Astrocyte of the spinal cord (primary cell): ENCODE measurements around the gene RBM43.

ENCODE experiments used
- DNase-seq: peaks from one replicate; pipeline ENCODE4 v3.0.0; 2011; ENCODE audit warnings: low read depth, low spot score
- H3K4me3 ChIP-seq: 2 replicates; pipeline ENCODE4 v1.5.1; 2011; ENCODE audit warnings: low read depth, mild to moderate bottlenecking, low read length, moderate library complexity
- in situ Hi-C: cut with HindIII; loops from 2 replicates; pipeline ENCODE4 v1.10.0; 2017; ENCODE audit warnings: low sequenced_read_pairs
- TF ChIP-seq, protein P1 (sequence below): IDR thresholded peaks from 2 replicates; pipeline ENCODE4 v1.5.1; 2012; ENCODE audit warnings: low read depth, mild to moderate bottlenecking, low read length, inconsistent platforms

The RBM43 gene

DNA sequence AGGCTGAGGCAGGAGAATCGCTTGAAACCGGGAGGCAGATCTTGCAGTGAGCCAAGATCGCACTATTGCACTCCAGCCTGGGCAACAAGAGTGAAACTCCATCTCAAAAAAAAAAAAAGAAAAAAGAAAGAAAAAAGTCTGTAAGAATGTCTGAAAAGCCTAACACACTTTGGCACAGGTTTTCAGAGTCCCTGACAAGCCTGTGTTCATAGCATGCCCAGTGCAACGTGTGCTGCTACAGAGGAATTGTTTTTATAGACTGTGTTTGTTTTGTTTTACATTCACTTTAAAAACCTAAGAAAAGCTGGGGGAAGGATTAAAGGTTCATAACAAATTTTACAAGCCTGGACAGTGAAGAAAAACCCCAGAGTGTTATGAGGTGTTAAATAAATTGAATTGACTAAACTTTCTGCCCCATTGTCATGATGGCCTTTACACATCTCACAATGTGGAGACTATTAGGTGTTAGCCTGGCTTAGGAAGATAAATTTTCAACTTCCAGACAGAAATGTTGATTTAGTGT, 55.2 kb downstream of the RBM43 start:
- in situ Hi-C loops: no loop called here

DNA sequence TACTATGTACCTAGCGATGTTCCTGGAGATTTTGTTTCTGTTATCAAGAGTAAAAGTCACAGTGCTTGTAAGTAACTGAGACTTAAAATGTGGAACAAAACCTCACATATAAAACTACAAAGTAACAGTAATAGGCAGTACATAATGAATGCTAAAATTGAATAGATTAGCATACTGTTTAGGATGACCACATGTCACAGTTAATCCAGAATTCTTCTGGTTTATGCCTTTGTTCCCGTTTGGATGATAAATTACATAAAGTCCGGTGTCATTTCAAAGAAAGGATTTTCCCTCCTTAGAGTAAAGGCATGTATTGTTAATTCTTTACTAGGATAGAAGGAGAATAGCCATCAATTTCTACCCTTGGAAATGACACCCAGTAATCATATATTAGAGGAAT, 56.1 kb downstream of the RBM43 start:
- H3K4me3 ChIP-seq: no peak overlapping the region
- no peak for DNase-seq
- TF ChIP-seq, protein P1, sequence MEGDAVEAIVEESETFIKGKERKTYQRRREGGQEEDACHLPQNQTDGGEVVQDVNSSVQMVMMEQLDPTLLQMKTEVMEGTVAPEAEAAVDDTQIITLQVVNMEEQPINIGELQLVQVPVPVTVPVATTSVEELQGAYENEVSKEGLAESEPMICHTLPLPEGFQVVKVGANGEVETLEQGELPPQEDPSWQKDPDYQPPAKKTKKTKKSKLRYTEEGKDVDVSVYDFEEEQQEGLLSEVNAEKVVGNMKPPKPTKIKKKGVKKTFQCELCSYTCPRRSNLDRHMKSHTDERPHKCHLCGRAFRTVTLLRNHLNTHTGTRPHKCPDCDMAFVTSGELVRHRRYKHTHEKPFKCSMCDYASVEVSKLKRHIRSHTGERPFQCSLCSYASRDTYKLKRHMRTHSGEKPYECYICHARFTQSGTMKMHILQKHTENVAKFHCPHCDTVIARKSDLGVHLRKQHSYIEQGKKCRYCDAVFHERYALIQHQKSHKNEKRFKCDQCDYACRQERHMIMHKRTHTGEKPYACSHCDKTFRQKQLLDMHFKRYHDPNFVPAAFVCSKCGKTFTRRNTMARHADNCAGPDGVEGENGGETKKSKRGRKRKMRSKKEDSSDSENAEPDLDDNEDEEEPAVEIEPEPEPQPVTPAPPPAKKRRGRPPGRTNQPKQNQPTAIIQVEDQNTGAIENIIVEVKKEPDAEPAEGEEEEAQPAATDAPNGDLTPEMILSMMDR: no peak
- in situ Hi-C loops: no loop called here

More for the DNA sequence above, 55.2 kb downstream of the RBM43 start:
- H3K4me3 ChIP-seq: no peak overlapping the region
- DNase-seq: no peak
- TF ChIP-seq, protein P1: no peak

DNA sequence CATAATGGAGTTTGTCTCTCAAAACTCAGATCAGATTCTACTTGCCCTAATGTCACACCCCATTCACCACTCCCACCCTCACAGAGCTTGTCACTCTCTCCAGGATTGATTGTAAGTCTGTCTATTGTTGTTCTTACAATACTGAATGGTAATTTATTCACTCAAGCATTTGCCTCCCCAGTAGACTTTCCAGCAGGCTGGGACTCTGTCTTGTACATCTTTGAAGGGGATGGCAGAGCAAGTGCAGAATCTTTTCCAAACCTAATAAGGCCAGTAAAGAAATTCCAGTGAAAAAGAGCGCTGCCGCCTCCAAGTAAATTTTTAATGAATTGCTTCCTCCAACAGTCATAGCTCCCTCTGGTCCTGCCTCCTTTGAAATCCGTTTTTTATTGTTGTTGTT, 56.9 kb downstream of the RBM43 start:
- TF ChIP-seq, protein P1: no peak
- in situ Hi-C loops: no loop called here
- H3K4me3 ChIP-seq: no peak overlapping the region
- DNase-seq: no peak

DNA sequence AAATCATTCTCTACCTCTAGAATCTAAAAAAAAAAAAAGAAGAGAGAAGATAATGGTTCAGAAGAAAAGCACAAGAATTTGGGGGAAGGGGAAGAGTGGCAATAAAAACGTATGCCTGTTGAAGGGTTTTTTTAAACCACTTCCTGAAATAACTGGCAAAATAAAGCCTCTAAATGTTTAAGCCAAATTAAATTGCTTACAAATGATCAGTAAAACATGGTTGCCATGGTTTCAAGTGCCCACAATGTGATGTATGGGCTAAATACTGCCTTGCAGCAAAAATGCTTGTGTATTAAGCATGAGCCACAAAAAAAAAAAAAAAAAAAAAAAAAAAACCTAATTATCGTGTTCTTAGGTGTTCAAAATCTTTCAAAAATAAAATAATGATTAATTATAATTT, 60.8 kb downstream of the RBM43 start:
- TF ChIP-seq, protein P1: no peak
- in situ Hi-C loops: no loop called here
- no peak for DNase-seq
- no peak overlapping the region for H3K4me3 ChIP-seq

DNA sequence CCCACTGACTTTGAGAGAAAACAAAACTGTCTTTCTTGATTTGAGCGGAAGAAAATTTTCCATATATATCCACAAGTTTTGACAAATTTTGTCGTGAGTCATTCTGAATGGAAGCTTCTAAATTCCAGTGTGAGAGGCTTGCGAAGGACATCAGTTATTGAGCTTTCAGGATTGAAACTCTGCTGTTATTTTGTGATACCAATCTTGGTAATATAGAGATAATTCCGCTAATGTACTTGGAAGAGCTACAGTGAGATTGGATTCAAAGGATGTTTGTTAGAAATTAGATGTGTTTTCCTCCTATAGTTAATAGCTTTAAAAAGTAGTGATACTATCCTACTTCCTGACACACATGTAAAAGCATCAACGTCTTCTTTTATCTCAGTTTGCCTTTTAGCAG, 61.4 kb downstream of the RBM43 start:
- DNase-seq: no peak
- TF ChIP-seq, protein P1: no peak

DNA sequence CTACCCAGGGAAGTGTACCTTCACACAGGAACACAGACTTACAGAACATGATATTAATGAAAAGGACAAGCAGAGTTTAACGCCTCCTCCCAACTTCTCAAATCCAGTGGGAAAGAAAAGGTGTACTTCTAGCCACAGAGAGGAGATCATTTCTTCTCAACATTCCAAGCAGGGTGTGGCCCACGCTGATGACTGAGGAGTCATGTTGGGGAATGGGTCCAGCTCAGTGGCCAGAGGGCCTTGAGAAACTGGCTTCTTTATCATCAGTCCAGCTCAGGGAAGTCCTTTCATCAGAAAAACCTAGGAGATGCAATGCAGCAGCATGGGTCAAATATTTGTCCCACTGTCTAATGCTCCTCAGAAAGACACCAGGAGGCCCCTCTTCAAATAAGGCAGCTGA, 63.0 kb downstream of the RBM43 start:
- H3K4me3 ChIP-seq: no peak overlapping the region
- in situ Hi-C loops: no loop called here
- TF ChIP-seq, protein P1: no peak
- no peak for DNase-seq

More for the DNA sequence above, 61.4 kb downstream of the RBM43 start:
- in situ Hi-C loops: no loop called here
- H3K4me3 ChIP-seq: no peak overlapping the region
